ENCODE data around the gene BRD1.

Gene BRD1

DNA sequence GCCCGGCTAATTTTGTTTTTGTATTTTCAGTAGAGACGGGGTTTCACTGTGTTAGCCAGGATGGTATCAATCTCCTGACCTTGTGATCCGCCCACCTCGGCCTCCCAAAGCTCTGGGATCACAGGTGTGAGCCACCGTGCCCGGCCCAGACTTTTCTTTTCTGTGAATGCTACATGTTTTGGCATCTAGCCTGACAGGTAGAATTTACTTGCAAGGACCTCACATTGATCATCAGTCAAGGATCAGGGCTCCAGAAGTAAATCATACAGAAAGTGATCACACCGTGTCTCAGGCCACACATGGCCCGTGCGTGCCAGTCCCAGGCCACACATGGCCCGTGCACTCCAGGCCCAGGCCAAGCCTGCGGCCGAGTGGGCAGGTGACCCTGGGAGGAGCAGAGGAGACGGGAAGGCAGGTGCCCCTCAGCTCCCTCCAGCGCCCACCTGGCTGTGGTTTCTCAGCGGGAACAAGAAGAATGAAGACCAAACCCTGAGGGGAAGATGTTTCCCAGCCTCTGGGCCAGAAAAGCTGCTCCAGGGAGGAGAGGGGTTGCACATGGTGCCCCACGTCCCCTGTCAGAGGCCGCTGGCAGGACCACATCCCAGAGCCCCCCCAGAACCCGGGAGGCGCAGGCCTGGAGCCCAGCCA lies 76.2 kb downstream of the BRD1 start:
- Histone ChIP-seq H3K4me2 (ENCODE audit: low read length) (no peak overlapping the region), H3K56ac (ENCODE audit: low read length) (no peak overlapping the region), H3K4me3 (ENCODE audit: low read length) (no peak overlapping the region), H4K8ac (ENCODE audit: low read depth, low read length) (no peak overlapping the region), H3K27ac (ENCODE audit: low read depth, low read length) (no peak overlapping the region), H3K23ac (ENCODE audit: low read length) (no peak overlapping the region), H2BK5ac (ENCODE audit: low read length) (no peak overlapping the region), H2BK120ac (ENCODE audit: low read depth, low read length) (no peak overlapping the region), H4K5ac (ENCODE audit: low read length) (no peak overlapping the region), H3K27me3 (ENCODE audit: insufficient read depth, low read length, poor library complexity) (no peaks in the 10 kb centered on the region), H3K18ac (ENCODE audit: low read length) (no peak overlapping the region), H2AK5ac (ENCODE audit: low read length) (no peak overlapping the region), H3K36me3 (ENCODE audit: control insufficient read depth, insufficient read depth, low read length) (no peaks in the 10 kb centered on the region), H3K79me1 (ENCODE audit: low read length) (no peaks in the 10 kb centered on the region), H3K4me1 (ENCODE audit: control insufficient read depth, low read depth, low read length) (no peaks in the 10 kb centered on the region), H3K4ac (ENCODE audit: low read depth, low read length) (no peak overlapping the region), H2BK15ac (replicated peaks; ENCODE audit: low read depth) (no peak overlapping the region), H3K79me2 (ENCODE audit: control insufficient read depth, insufficient read depth, low read length) (no peaks in the 10 kb centered on the region), H3K9ac (ENCODE audit: low read length) (no peak overlapping the region)
- no CpG with 5 or more reads among the region's 19 CpGs for WGBS (ENCODE audit: extremely low coverage, insufficient coverage, low lambda C conversion rate)
- no peak for DNase-seq

DNA sequence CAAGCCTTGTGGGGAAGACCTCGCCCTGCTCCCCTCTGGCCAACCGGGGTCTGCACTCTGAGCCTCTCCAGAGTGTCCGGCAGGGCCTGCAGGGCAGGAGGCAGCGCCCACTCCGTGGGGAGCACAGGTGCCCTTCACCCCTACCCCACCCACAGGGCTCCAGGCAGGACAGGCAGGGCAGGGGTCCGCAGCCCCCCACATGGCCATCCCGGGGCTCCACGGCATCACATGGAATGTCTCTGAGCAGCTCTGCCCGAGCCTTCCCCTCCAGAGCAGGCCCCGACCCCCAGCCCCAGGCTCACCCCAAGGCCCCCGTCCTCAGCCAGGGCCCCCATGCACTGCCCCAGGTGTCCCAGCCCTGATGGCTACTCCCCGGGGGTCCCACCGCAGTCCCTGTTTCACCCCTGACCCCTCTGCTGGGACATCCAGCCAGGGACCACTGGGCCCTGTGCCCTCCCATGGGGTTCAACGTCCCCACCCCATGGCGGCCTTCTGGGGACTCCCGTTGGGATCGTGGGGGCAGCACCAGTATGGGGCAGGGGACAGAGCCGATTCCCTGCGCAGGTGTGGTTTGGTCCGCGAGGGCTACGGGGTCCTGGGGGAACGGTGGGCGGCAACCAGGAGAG lies 77.7 kb downstream of the BRD1 start:
- WGBS (ENCODE audit: extremely low coverage, insufficient coverage, low lambda C conversion rate), result no CpG with 5 or more reads among the region's 24 CpGs
- H3K79me2 ChIP-seq (ENCODE audit: control insufficient read depth, insufficient read depth, low read length), result no peaks in the 10 kb centered on the region
- DNase-seq, result no peak

DNA sequence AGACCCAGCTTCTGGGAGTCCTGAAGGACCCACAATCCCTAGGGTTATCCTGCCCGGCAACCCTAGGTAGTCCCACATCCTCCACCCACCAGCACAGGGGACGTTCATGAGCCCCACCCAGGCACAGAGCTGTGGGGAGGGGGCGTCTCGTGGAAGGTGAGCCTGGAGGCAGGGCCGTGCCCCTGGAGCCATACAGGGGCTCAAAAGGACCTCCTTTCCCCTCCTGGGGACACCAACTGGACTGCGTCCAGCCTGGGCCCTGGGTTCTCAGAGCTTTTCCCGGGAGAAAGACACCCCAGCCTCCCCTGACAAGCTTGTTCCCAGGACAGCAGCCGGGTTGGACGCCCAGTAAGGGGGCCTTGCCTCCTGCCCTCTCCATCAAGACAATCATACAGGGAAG lies 78.4 kb downstream of the BRD1 start:
- no peaks in the 10 kb centered on the region for H3K79me1 ChIP-seq (ENCODE audit: low read length)

More for the DNA sequence above, 77.7 kb downstream of the BRD1 start:
- Histone ChIP-seq H3K9ac (ENCODE audit: low read length) (no peak overlapping the region), H3K27ac (ENCODE audit: low read depth, low read length) (no peak overlapping the region), H3K79me1 (ENCODE audit: low read length) (no peaks in the 10 kb centered on the region), H4K5ac (ENCODE audit: low read length) (no peak overlapping the region), H3K4ac (ENCODE audit: low read depth, low read length) (no peak overlapping the region), H3K4me1 (ENCODE audit: control insufficient read depth, low read depth, low read length) (no peaks in the 10 kb centered on the region), H3K27me3 (ENCODE audit: insufficient read depth, low read length, poor library complexity) (no peaks in the 10 kb centered on the region), H3K23ac (ENCODE audit: low read length) (no peak overlapping the region), H2AK5ac (ENCODE audit: low read length) (no peak overlapping the region), H3K4me3 (ENCODE audit: low read length) (no peak overlapping the region), H3K18ac (ENCODE audit: low read length) (no peak overlapping the region), H2BK5ac (ENCODE audit: low read length) (no peak overlapping the region), H4K8ac (ENCODE audit: low read depth, low read length) (no peak overlapping the region), H3K4me2 (ENCODE audit: low read length) (no peak overlapping the region), H2BK15ac (replicated peaks; ENCODE audit: low read depth) (no peak overlapping the region), H3K36me3 (ENCODE audit: control insufficient read depth, insufficient read depth, low read length) (no peaks in the 10 kb centered on the region), H3K56ac (ENCODE audit: low read length) (no peak overlapping the region), H2BK120ac (ENCODE audit: low read depth, low read length) (no peak overlapping the region)

DNA sequence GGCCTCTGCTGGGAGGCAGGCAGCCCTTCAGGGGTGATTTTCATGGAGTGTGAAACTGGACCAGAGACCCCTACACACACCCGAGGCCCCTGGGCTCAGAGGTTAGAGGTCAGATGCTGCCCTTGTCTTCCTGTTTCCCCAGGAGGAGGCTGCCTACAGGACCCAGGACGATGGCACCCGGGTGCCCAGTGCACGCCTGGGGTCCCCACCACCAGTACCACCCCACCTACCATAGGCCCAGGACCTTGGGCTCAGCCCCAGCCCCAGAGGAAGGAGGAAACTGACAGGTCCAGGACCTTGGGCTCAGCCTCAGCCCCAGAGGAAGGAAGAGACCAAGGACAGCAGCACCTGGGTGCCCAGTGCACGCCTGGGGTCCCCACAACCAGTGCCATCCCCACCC lies 79.2 kb downstream of the BRD1 start:
- Histone ChIP-seq H3K27ac (ENCODE audit: low read depth, low read length) (no peak overlapping the region), H2AK5ac (ENCODE audit: low read length) (no peak overlapping the region), H2BK120ac (ENCODE audit: low read depth, low read length) (no peak overlapping the region), H3K4me3 (ENCODE audit: low read length) (no peak overlapping the region), H2BK5ac (ENCODE audit: low read length) (no peak overlapping the region), H3K9ac (ENCODE audit: low read length) (no peak overlapping the region), H4K5ac (ENCODE audit: low read length) (no peak overlapping the region), H2BK15ac (replicated peaks; ENCODE audit: low read depth) (no peak overlapping the region), H3K4ac (ENCODE audit: low read depth, low read length) (no peak overlapping the region), H3K27me3 (ENCODE audit: insufficient read depth, low read length, poor library complexity) (no peaks in the 10 kb centered on the region), H3K79me1 (ENCODE audit: low read length) (no peaks in the 10 kb centered on the region), H3K56ac (ENCODE audit: low read length) (no peak overlapping the region), H3K4me1 (ENCODE audit: control insufficient read depth, low read depth, low read length) (no peaks in the 10 kb centered on the region), H3K18ac (ENCODE audit: low read length) (no peak overlapping the region), H3K79me2 (ENCODE audit: control insufficient read depth, insufficient read depth, low read length) (no peaks in the 10 kb centered on the region), H3K4me2 (ENCODE audit: low read length) (no peak overlapping the region), H3K36me3 (ENCODE audit: control insufficient read depth, insufficient read depth, low read length) (no peaks in the 10 kb centered on the region), H4K8ac (ENCODE audit: low read depth, low read length) (no peak overlapping the region), H3K23ac (ENCODE audit: low read length) (no peak overlapping the region)
- no CpG with 5 or more reads among the region's 5 CpGs for WGBS (ENCODE audit: extremely low coverage, insufficient coverage, low lambda C conversion rate)
- DNase-seq, result no peak

More for the DNA sequence above, 78.4 kb downstream of the BRD1 start:
- Histone ChIP-seq H4K8ac (ENCODE audit: low read depth, low read length) (no peak overlapping the region), H3K27ac (ENCODE audit: low read depth, low read length) (no peak overlapping the region), H3K36me3 (ENCODE audit: control insufficient read depth, insufficient read depth, low read length) (no peaks in the 10 kb centered on the region), H3K4me2 (ENCODE audit: low read length) (no peak overlapping the region), H2BK15ac (replicated peaks; ENCODE audit: low read depth) (no peak overlapping the region), H2AK5ac (ENCODE audit: low read length) (no peak overlapping the region), H3K4ac (ENCODE audit: low read depth, low read length) (no peak overlapping the region), H3K9ac (ENCODE audit: low read length) (no peak overlapping the region), H3K23ac (ENCODE audit: low read length) (no peak overlapping the region), H4K5ac (ENCODE audit: low read length) (no peak overlapping the region), H3K56ac (ENCODE audit: low read length) (no peak overlapping the region), H2BK120ac (ENCODE audit: low read depth, low read length) (no peak overlapping the region), H2BK5ac (ENCODE audit: low read length) (no peak overlapping the region), H3K4me1 (ENCODE audit: control insufficient read depth, low read depth, low read length) (no peaks in the 10 kb centered on the region), H3K27me3 (ENCODE audit: insufficient read depth, low read length, poor library complexity) (no peaks in the 10 kb centered on the region), H3K4me3 (ENCODE audit: low read length) (no peak overlapping the region), H3K18ac (ENCODE audit: low read length) (no peak overlapping the region), H3K79me2 (ENCODE audit: control insufficient read depth, insufficient read depth, low read length) (no peaks in the 10 kb centered on the region)
- DNase-seq, result no peak
- WGBS (ENCODE audit: extremely low coverage, insufficient coverage, low lambda C conversion rate), result no CpG with 5 or more reads among the region's 9 CpGs

DNA sequence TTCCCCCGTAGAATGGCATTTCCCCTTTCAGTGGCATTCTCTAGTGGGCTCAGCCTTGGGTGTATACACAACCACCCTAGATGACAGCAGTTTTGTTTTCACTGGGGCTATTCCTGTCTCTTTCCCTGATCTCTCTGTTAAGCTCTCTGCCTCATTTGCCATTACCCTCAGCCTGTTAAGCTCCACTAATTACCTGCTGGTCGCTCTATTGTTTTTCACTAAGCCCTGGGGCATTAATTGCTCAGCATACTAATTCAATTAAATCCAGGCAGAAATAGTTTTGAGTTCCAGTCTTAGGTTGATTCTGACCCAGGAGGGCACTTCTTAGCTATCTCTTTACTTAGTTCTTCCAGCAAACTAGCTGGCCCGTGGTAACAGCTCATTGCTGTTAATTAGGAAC lies 80.0 kb downstream of the BRD1 start:
- no peak overlapping the region for H3K9ac ChIP-seq (ENCODE audit: low read length)
- H3K18ac ChIP-seq (ENCODE audit: low read length), result no peak overlapping the region
- no peak overlapping the region for H3K27ac ChIP-seq (ENCODE audit: low read depth, low read length)
- H3K4me3 ChIP-seq (ENCODE audit: low read length), result no peak overlapping the region
- no peak overlapping the region for H3K56ac ChIP-seq (ENCODE audit: low read length)
- H2BK15ac ChIP-seq (replicated peaks; ENCODE audit: low read depth), result no peak overlapping the region
- H2BK5ac ChIP-seq (ENCODE audit: low read length), result no peak overlapping the region
- H3K4me1 ChIP-seq (ENCODE audit: control insufficient read depth, low read depth, low read length), result no peaks in the 10 kb centered on the region
- no peak overlapping the region for H2BK120ac ChIP-seq (ENCODE audit: low read depth, low read length)
- no peak overlapping the region for H4K8ac ChIP-seq (ENCODE audit: low read depth, low read length)
- H3K27me3 ChIP-seq (ENCODE audit: insufficient read depth, low read length, poor library complexity), result no peaks in the 10 kb centered on the region
- no peaks in the 10 kb centered on the region for H3K36me3 ChIP-seq (ENCODE audit: control insufficient read depth, insufficient read depth, low read length)
- no peaks in the 10 kb centered on the region for H3K79me1 ChIP-seq (ENCODE audit: low read length)
- no peak overlapping the region for H2AK5ac ChIP-seq (ENCODE audit: low read length)
- no peak overlapping the region for H3K4ac ChIP-seq (ENCODE audit: low read depth, low read length)
- DNase-seq, result no peak
- H3K79me2 ChIP-seq (ENCODE audit: control insufficient read depth, insufficient read depth, low read length), result no peaks in the 10 kb centered on the region
- no peak overlapping the region for H3K23ac ChIP-seq (ENCODE audit: low read length)
- no peak overlapping the region for H3K4me2 ChIP-seq (ENCODE audit: low read length)
- no peak overlapping the region for H4K5ac ChIP-seq (ENCODE audit: low read length)
- no CpG with 5 or more reads among the region's 3 CpGs for WGBS (ENCODE audit: extremely low coverage, insufficient coverage, low lambda C conversion rate)

DNA sequence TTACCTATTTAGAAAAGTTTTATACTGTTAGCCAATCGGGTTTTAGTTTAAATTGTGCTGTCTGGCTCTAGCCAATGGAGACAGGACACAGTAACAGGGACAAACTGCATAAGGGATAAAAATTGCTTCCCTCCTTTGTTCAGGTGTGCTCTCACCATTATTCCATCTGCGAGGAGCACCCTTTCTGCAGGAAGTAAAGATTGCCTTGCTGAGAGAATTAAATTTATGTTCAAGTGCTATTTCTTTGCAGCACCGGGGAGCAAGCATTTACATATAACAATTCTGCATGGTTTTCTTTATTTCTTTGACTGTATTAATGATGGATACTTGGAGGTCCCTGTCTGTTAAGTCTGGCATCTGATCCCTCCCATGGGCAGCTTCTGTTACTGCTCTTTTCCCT lies 80.5 kb downstream of the BRD1 start:
- no peak overlapping the region for H3K4me2 ChIP-seq (ENCODE audit: low read length)
- no peak overlapping the region for H2BK120ac ChIP-seq (ENCODE audit: low read depth, low read length)
- H4K8ac ChIP-seq (ENCODE audit: low read depth, low read length), result no peak overlapping the region
- H3K36me3 ChIP-seq (ENCODE audit: control insufficient read depth, insufficient read depth, low read length), result no peaks in the 10 kb centered on the region
- no peaks in the 10 kb centered on the region for H3K27me3 ChIP-seq (ENCODE audit: insufficient read depth, low read length, poor library complexity)
- no peak overlapping the region for H3K23ac ChIP-seq (ENCODE audit: low read length)
- H2AK5ac ChIP-seq (ENCODE audit: low read length), result no peak overlapping the region
- H4K5ac ChIP-seq (ENCODE audit: low read length), result no peak overlapping the region
- DNase-seq, result no peak
- no peak overlapping the region for H3K27ac ChIP-seq (ENCODE audit: low read depth, low read length)
- no peaks in the 10 kb centered on the region for H3K79me2 ChIP-seq (ENCODE audit: control insufficient read depth, insufficient read depth, low read length)
- H3K56ac ChIP-seq (ENCODE audit: low read length), result no peak overlapping the region
- no CpG with 5 or more reads among the region's 3 CpGs for WGBS (ENCODE audit: extremely low coverage, insufficient coverage, low lambda C conversion rate)
- H3K18ac ChIP-seq (ENCODE audit: low read length), result no peak overlapping the region
- no peak overlapping the region for H3K9ac ChIP-seq (ENCODE audit: low read length)
- H3K4ac ChIP-seq (ENCODE audit: low read depth, low read length), result no peak overlapping the region
- no peak overlapping the region for H3K4me3 ChIP-seq (ENCODE audit: low read length)
- no peak overlapping the region for H2BK15ac ChIP-seq (replicated peaks; ENCODE audit: low read depth)
- no peak overlapping the region for H2BK5ac ChIP-seq (ENCODE audit: low read length)
- H3K4me1 ChIP-seq (ENCODE audit: control insufficient read depth, low read depth, low read length), result no peaks in the 10 kb centered on the region
- no peaks in the 10 kb centered on the region for H3K79me1 ChIP-seq (ENCODE audit: low read length)

All from mesendoderm (in vitro differentiated cells).